Measurements from ENCODE around the gene C4A. TPM values are rescaled to one million over a fixed set of nuclear protein-coding genes. Genes with fewer than 3 reads are reported as not detected.

C4A gene
- total RNA-seq, 4 donors from 2014 or later = 16.9 to 210 (median 33.6) TPM

DNA sequence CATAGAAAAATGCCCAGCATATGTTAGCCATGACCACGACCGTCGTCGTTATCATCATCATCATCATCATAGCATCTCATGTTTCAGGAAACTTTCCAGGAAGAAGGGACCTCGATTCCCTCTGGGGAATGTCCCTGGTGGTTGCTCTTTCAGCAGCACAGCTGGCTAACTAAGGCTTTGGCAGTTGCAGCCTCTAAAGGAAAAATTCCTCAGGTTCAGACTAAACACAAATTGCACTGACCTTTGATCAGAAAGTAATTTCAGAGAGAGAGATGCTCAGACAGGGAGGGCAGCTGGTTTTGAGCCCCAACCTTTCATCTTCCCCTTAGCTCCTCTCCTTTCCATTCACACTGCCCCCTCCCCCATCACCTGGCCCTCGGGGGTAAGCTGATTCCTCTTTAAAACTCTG lies 41.6 kb upstream of the C4A start:
- H3K9me3 ChIP-seq = no peaks in the 10 kb centered on the region
- peaks cover 4 to 7% (median 5%) of the 10 kb centered on the region in 4 donors for H3K4me1 ChIP-seq
- no peak overlapping the region for H3K4me3 ChIP-seq
- in situ Hi-C loops (cut with MboI; ENCODE audit: low pct_ligation_motif_present in 1 of 4, low pct_unique_long_range_greater_than_20kb in 1 of 4, low sequenced_read_pairs in 3 of 4) (no loop called here), intact Hi-C loops (cut with DNase I; ENCODE audit: low total_unique reads) (no loop called here)
- no peaks in the 10 kb centered on the region for H3K36me3 ChIP-seq
- H3K27ac ChIP-seq = no peak overlapping the region
- TF ChIP-seq, protein P1, sequence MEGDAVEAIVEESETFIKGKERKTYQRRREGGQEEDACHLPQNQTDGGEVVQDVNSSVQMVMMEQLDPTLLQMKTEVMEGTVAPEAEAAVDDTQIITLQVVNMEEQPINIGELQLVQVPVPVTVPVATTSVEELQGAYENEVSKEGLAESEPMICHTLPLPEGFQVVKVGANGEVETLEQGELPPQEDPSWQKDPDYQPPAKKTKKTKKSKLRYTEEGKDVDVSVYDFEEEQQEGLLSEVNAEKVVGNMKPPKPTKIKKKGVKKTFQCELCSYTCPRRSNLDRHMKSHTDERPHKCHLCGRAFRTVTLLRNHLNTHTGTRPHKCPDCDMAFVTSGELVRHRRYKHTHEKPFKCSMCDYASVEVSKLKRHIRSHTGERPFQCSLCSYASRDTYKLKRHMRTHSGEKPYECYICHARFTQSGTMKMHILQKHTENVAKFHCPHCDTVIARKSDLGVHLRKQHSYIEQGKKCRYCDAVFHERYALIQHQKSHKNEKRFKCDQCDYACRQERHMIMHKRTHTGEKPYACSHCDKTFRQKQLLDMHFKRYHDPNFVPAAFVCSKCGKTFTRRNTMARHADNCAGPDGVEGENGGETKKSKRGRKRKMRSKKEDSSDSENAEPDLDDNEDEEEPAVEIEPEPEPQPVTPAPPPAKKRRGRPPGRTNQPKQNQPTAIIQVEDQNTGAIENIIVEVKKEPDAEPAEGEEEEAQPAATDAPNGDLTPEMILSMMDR (IDR thresholded peaks at IDR 0.05) = no peak
- no peak for TF ChIP-seq EP300 (IDR thresholded peaks at IDR 0.05; ENCODE audit: low read depth)
- DNase-seq = no peak
- no peaks in the 10 kb centered on the region for H3K27me3 ChIP-seq
- WGBS, 2 donors (ENCODE audit: low coverage in 1 of 2) = 0 to 18% methylated on average over 1 to 6 of the region's 6 CpGs

DNA sequence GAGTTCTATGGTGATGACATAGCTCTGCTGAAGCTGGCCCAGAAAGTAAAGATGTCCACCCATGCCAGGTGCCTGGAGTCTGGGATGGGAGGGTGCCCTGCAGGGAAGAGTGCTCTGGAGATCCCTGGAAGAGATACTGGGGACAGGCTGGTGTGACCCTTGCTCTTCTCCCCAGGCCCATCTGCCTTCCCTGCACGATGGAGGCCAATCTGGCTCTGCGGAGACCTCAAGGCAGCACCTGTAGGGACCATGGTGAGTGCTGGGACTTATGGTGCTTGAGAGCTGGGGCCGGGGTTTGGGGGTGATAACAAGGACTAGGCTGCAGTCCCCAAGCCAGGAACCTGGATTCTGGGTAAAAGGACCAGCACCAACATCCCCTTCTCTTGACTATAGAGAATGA lies 38.1 kb upstream of the C4A start:
- TF ChIP-seq POLR2A (IDR thresholded peaks at IDR 0.05) = no peak
- no peak for TF ChIP-seq POLR2AphosphoS5 (IDR thresholded peaks at IDR 0.05)
- WGBS, 2 donors (ENCODE audit: low coverage in 1 of 2) = 84% methylated on average over 3 of the region's 3 CpGs; no CpG with 5 or more reads in 1 of the 2 donors
- Histone ChIP-seq H3K4me3 (no peak overlapping the region), H3K4me1 (peaks cover 8 to 23% (median 18%) of the 10 kb centered on the region in 4 donors), H3K27me3 (no peaks in the 10 kb centered on the region), H3K9me3 (no peaks in the 10 kb centered on the region), H3K36me3 (no peaks in the 10 kb centered on the region), H3K27ac (no peak overlapping the region)
- DNase-seq = no peak
- intact Hi-C loops (cut with DNase I; ENCODE audit: low total_unique reads) = no loop called here
- in situ Hi-C loops (cut with MboI; ENCODE audit: low pct_ligation_motif_present in 1 of 4, low pct_unique_long_range_greater_than_20kb in 1 of 4, low sequenced_read_pairs in 3 of 4) = no loop called here

DNA sequence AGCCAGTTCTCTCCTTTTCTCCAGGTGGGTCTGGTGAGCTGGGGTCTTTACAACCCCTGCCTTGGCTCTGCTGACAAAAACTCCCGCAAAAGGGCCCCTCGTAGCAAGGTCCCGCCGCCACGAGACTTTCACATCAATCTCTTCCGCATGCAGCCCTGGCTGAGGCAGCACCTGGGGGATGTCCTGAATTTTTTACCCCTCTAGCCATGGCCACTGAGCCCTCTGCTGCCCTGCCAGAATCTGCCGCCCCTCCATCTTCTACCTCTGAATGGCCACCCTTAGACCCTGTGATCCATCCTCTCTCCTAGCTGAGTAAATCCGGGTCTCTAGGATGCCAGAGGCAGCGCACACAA lies 36.7 kb upstream of the C4A start:
- intact Hi-C loops (cut with DNase I; ENCODE audit: low total_unique reads) (no loop called here), in situ Hi-C loops (cut with MboI; ENCODE audit: low pct_ligation_motif_present in 1 of 4, low pct_unique_long_range_greater_than_20kb in 1 of 4, low sequenced_read_pairs in 3 of 4) (no loop called here)
- Histone ChIP-seq H3K9me3 (no peaks in the 10 kb centered on the region), H3K4me3 (peak overlapping the region in 1 of 4 donors; percentile 25), H3K4me1 (peaks cover 8 to 23% (median 18%) of the 10 kb centered on the region in 4 donors), H3K27ac (peak overlapping the region; percentile 80 to 85 (median 84)), H3K36me3 (no peaks in the 10 kb centered on the region), H3K27me3 (no peaks in the 10 kb centered on the region)
- WGBS, 2 donors (ENCODE audit: low coverage in 1 of 2) = 60% methylated on average over 9 of the region's 9 CpGs; no CpG with 5 or more reads in 1 of the 2 donors
- TF ChIP-seq, protein P1 (IDR thresholded peaks at IDR 0.05) = no peak
- TF ChIP-seq POLR2A (IDR thresholded peaks at IDR 0.05) = no peak
- no peak for TF ChIP-seq POLR2AphosphoS5 (IDR thresholded peaks at IDR 0.05)
- no peak for TF ChIP-seq EP300 (IDR thresholded peaks at IDR 0.05; ENCODE audit: low read depth)
- DNase-seq = no peak

DNA sequence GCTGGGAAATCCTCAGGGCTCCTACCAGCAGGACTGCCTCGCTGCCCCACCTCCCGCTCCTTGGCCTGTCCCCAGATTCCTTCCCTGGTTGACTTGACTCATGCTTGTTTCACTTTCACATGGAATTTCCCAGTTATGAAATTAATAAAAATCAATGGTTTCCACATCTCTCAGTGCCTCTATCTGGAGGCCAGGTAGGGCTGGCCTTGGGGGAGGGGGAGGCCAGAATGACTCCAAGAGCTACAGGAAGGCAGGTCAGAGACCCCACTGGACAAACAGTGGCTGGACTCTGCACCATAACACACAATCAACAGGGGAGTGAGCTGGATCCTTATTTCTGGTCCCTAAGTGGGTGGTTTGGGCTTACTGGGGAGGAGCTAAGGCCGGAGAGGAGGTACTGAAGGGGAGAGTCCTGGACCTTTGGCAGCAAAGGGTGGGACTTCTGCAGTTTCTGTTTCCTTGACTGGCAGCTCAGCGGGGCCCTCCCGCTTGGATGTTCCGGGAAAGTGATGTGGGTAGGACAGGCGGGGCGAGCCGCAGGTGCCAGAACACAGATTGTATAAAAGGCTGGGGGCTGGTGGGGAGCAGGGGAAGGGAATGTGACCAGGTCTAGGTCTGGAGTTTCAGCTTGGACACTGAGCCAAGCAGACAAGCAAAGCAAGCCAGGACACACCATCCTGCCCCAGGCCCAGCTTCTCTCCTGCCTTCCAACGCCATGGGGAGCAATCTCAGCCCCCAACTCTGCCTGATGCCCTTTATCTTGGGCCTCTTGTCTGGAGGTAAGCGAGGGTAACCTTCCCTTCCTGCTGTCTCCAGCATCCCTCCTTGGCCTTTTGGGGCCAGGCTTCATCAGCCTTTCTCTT lies 36.1 kb upstream of the C4A start, which contains the start of gene CFB:
TSS of gene CFB (plus strand) at position 589 of the 863 bp plus-strand sequence. CDS start at position 716, 127 bp downstream.
- H3K9me3 ChIP-seq = no peaks in the 10 kb centered on the region
- peak in 2 of 3 donors; percentile 8 to 66 for TF ChIP-seq POLR2AphosphoS5 (IDR thresholded peaks at IDR 0.05)
- no peak for TF ChIP-seq EP300 (IDR thresholded peaks at IDR 0.05; ENCODE audit: low read depth)
- TF ChIP-seq POLR2A (IDR thresholded peaks at IDR 0.05) = peak; percentile 22
- TF ChIP-seq, protein P1 (IDR thresholded peaks at IDR 0.05) = no peak
- intact Hi-C loops (cut with DNase I; ENCODE audit: low total_unique reads) (no loop called here), in situ Hi-C loops (cut with MboI; ENCODE audit: low pct_ligation_motif_present in 1 of 4, low pct_unique_long_range_greater_than_20kb in 1 of 4, low sequenced_read_pairs in 3 of 4) (no loop called here)
- H3K36me3 ChIP-seq = no peaks in the 10 kb centered on the region
- H3K27me3 ChIP-seq = no peaks in the 10 kb centered on the region
- H3K4me1 ChIP-seq = peaks cover 8 to 23% (median 18%) of the 10 kb centered on the region in 4 donors
- 20% methylated on average over 11 of the region's 11 CpGs; no CpG with 5 or more reads in 1 of the 2 donors for WGBS, 2 donors (ENCODE audit: low coverage in 1 of 2)
- peak within 1 kb of the TSS in 2 of 4 donors; percentile 20 to 25 for H3K4me3 ChIP-seq
- peak; percentile 87 for DNase-seq
- peak within 1 kb of the TSS; percentile 80 to 85 (median 84) for H3K27ac ChIP-seq

All from transverse colon (tissue), 4 donors.